GM12875 (cell line): ENCODE results near the gene TBC1D21.
A peak's percentile ranks its signal among the peaks of the same experiment; 100 is the strongest.

ENCODE experiments used
- H3K4me3 ChIP-seq: one replicate; pipeline ENCODE4 v1.5.1; 2011; ENCODE audit warnings: low read depth, low read length, control low read depth
- CTCF ChIP-seq: IDR thresholded peaks from 2 replicates; pipeline ENCODE4 v1.5.1; 2011; ENCODE audit warnings: low read depth, mild to moderate bottlenecking, control low read depth, inconsistent platforms, low read length, moderate library complexity, borderline replicate concordance; ENCODE audit not compliant: insufficient read depth

The TBC1D21 gene

DNA sequence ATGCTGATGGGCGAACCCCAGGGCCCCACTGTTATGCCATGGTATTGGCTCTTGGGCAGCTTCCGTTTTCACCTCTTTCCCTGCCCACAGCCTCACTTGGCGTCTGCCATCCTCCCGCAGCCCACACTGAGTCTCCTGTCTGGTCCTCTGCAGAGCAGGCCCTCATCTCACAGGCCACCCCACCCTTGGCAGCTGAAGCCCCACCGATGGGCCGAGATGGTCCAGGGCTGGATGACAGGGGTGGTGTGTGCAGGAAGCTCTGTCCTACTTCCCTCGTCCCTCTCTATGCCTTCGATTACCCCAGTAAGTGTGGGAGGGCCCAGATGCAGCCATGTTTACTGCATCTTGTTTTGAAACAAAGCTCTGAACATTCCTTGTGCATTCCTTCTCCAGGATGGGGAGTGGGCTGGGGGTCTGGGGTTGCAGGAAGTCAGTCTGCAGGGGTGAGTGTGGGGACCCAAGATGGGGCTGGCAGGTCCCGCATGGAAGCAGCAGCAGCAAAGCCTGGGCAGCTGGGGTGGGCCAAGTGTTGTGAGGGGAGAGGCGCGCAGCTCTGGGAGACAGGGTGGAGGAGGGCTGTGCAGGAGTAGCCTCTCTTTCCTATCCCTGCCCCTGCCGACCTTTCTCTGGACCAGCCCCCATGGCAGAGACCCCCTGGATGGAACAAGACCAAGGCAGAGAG lies 20.9 kb downstream of the TBC1D21 start:
- no peak overlapping the region for H3K4me3 ChIP-seq
- TF ChIP-seq CTCF, result no peak

DNA sequence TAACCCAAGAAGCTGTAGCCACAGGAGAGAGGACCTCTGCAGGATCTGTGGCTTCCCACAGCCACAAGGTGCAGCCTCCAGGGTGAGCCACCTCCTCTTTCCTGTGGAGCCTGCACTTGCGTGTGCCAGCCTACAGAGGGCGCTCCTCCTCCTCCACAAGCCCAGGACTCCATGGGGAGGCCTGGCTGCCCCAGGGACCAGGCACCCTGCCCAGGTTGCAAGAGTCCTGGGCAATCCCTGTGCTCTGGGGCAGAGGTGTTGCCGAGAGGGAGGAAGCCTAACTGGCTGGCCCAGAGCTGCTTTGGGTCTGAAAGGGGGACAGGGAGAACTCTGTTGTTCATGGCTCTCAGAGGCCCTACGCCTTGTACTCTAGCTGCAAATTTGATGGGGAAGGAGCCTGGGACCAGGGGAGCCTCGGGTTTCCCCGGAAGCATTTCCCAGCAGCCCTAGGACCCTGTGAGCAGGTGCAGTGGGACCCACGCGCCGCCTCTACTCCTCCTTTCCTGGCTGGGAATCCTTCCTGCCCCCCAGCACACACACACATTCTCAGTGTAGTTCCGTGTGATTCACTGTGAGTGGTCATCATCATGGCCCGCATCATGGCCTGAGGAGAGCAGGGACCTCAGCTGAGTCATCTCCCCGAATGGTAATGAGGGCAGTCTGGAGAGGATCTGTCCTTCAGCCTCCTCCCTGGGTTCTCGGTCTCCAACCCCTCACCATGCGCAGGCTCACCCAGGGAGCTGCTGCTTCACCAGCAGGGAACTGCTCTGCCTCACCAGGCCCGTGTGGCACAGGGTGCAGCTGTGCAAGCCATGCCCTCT lies 24.3 kb downstream of the TBC1D21 start:
- no peak overlapping the region for H3K4me3 ChIP-seq
- peak; percentile 97 for TF ChIP-seq CTCF

GRCh38 chr15:73899197-73900094 lies 26.1 kb downstream of the TBC1D21 start:
- TF ChIP-seq CTCF, result no peak
- no peak overlapping the region for H3K4me3 ChIP-seq

DNA sequence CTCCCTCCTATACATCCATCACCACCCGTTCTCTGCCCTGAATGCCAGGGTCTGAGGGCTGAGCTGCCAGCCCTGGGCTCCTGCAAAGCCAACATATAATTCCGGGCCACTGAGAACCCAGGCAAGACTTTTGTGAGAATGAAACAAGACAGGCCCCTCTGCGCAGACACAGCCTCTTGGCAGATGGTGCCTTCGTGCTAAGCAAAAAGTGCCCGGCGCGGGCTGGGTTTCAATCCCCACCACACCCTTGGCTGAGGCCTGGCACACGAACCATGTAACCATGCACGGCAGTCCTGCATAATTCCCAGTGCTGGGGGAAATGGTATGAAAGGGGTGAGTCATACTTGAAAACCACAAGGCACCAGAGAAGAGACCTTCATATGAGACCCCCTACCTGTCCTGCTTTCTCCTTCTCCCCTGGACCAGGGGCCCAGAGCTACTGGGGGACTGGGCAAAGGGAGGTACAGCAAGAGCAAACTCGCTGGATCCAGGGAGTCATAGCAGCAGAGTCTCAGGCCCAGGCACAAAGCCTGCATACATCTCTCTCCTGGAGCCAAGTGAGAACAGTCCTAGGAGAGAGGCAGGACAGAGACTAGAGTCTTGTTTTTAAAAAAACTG lies 26.8 kb downstream of the TBC1D21 start:
- H3K4me3 ChIP-seq, result no peak overlapping the region
- no peak for TF ChIP-seq CTCF

- TF ChIP-seq CTCF, result no peak
- no peak overlapping the region for H3K4me3 ChIP-seq
Measured at GRCh38 chr15:73901126-73901810, 27.9 kb downstream of the TBC1D21 start.
